ENCODE measurements around the gene LYPLAL1. TPM values are rescaled to one million over a fixed set of nuclear protein-coding genes. Genes with fewer than 3 reads are reported as not detected.

LYPLAL1 gene
- total and polyA plus RNA-seq, 2 donors from 2014 or later: 50.9 to 116 TPM

GRCh38 chr1:219179293-219179692 is 5.6 kb downstream of the LYPLAL1 start:
- intact Hi-C loops (cut with DNase I): no loop called here
- Histone ChIP-seq H3K27me3 (ENCODE audit: control insufficient read depth, insufficient read depth, low read length) (no peaks in the 10 kb centered on the region), H3K4me1 (ENCODE audit: control insufficient read depth in 2 of 3, insufficient read depth in 2 of 3, low read depth in 1 of 3, low read length in 3 of 3) (peaks cover 3 to 11% (median 8%) of the 10 kb centered on the region in 3 donors), H3K36me3 (ENCODE audit: control insufficient read depth in 2 of 3, insufficient read depth in 3 of 3, low read length in 3 of 3) (peaks cover 0 to 3% (median 2%) of the 10 kb centered on the region in 3 donors), H3K9ac (ENCODE audit: low read length in 3 of 3) (no peak overlapping the region), H3K27ac (ENCODE audit: low read depth in 2 of 2, low read length in 2 of 2) (no peak overlapping the region), H3K9me3 (ENCODE audit: control insufficient read depth in 2 of 3, insufficient read depth in 1 of 3, low read length in 3 of 3) (no peaks in the 10 kb centered on the region), H3K4me3 (ENCODE audit: low read length in 3 of 3) (peak overlapping the region in 2 of 3 donors; percentile 4 to 10)
- DNase-seq (no peak), FAIRE-seq (peak; percentile 11)
- no peak for TF ChIP-seq CTCF (IDR thresholded peaks at IDR 0.05; ENCODE audit: borderline replicate concordance, extremely low read depth, insufficient read depth)

GRCh38 chr1:219184337-219184736 is 10.7 kb downstream of the LYPLAL1 start:
- H3K4me3 ChIP-seq (ENCODE audit: low read length in 3 of 3): no peak overlapping the region
- no peak for FAIRE-seq
- intact Hi-C loops (cut with DNase I): no loop called here
- no peaks in the 10 kb centered on the region for H3K9me3 ChIP-seq (ENCODE audit: control insufficient read depth in 2 of 3, insufficient read depth in 1 of 3, low read length in 3 of 3)
- no peak overlapping the region for H3K9ac ChIP-seq (ENCODE audit: low read length in 3 of 3)
- H3K27ac ChIP-seq (ENCODE audit: low read depth in 2 of 2, low read length in 2 of 2): no peak overlapping the region
- no peaks in the 10 kb centered on the region for H3K27me3 ChIP-seq (ENCODE audit: control insufficient read depth, insufficient read depth, low read length)
- no peak for TF ChIP-seq CTCF (IDR thresholded peaks at IDR 0.05; ENCODE audit: borderline replicate concordance, extremely low read depth, insufficient read depth)
- peaks cover 0 to 19% (median 10%) of the 10 kb centered on the region in 3 donors for H3K4me1 ChIP-seq (ENCODE audit: control insufficient read depth in 2 of 3, insufficient read depth in 2 of 3, low read depth in 1 of 3, low read length in 3 of 3)
- H3K36me3 ChIP-seq (ENCODE audit: control insufficient read depth in 2 of 3, insufficient read depth in 3 of 3, low read length in 3 of 3): peaks cover 2 to 3% (median 3%) of the 10 kb centered on the region in 3 donors
- DNase-seq: no peak

- no peaks in the 10 kb centered on the region for H3K9me3 ChIP-seq (ENCODE audit: control insufficient read depth in 2 of 3, insufficient read depth in 1 of 3, low read length in 3 of 3)
- peaks cover 0 to 22% (median 9%) of the 10 kb centered on the region in 3 donors for H3K4me1 ChIP-seq (ENCODE audit: control insufficient read depth in 2 of 3, insufficient read depth in 2 of 3, low read depth in 1 of 3, low read length in 3 of 3)
- no peak for FAIRE-seq
- no peak overlapping the region for H3K4me3 ChIP-seq (ENCODE audit: low read length in 3 of 3)
- DNase-seq: no peak
- no peak for TF ChIP-seq CTCF (IDR thresholded peaks at IDR 0.05; ENCODE audit: borderline replicate concordance, extremely low read depth, insufficient read depth)
- no peak overlapping the region for H3K9ac ChIP-seq (ENCODE audit: low read length in 3 of 3)
- peaks cover 1 to 3% (median 2%) of the 10 kb centered on the region in 3 donors for H3K36me3 ChIP-seq (ENCODE audit: control insufficient read depth in 2 of 3, insufficient read depth in 3 of 3, low read length in 3 of 3)
- H3K27me3 ChIP-seq (ENCODE audit: control insufficient read depth, insufficient read depth, low read length): no peaks in the 10 kb centered on the region
- H3K27ac ChIP-seq (ENCODE audit: low read depth in 2 of 2, low read length in 2 of 2): no peak overlapping the region
- intact Hi-C loops (cut with DNase I): no loop called here
Measured at GRCh38 chr1:219185486-219186117, 11.9 kb downstream of the LYPLAL1 start.

Measured in kidney (tissue), 14 donors.